NCI-H510A treated with DMSO at 0.1 percent for 48 hours (cell line): ENCODE results near the gene CDH26.
A peak's percentile ranks its signal among the peaks of the same experiment; 100 is the strongest.

Experiments
- DNase-seq: peaks from one replicate; lab custom pipeline; 2025; lab: John Stamatoyannopoulos, UW

The CDH26 gene

GRCh38 chr20:59985864-59986263 lies 27.6 kb downstream of the CDH26 start:
- no peak for DNase-seq

- DNase-seq, result no peak
These were observed 28.9 kb downstream of the CDH26 start for GRCh38 chr20:59987135-59987534.

DNA sequence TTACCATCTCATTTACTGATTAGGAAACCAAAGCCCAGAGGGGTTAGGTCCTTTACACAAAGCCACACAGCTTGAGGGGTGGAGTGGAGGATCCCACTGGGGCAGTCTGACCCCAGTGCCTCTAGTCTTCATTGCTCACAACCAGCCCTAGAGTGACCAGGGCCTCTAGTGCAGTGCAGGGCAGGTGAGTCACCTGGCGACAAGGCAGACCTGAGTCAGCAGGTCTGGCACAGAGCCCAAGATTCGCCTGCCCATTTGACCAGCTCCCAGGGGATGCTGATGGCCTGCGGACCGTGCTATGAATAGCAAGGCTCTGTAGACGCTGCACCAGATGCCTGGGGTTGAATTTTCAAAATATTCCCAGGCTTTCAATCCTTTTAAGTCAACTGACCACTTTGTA lies 29.9 kb downstream of the CDH26 start:
- DNase-seq, result peak; percentile 57

DNA sequence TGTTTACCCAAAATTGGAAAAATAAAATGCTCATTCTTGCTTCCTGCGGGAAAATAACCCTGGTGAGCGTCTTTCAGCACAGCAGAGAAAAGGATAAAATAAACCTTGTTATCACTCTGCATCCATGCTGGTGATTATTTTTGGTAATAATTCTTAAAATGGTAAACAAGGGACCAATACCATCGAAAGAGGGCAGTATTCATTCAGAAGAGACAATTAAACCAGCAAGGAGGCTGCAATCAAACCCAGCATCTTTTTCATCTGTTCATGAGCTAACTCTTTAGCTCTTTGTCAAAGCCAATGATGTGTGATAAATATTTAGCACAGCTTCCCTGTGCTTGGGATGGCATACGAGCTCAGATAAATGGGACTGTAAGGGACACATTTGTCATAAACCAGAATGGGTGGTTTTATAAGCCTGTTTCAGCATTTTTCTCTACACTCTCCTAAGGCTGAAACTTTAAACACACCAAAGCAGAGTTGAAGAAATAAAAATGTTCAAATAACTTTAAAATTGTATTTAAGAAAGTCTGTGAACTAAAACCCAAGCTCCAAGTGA lies 34.4 kb downstream of the CDH26 start:
- DNase-seq, result no peak

- no peak for DNase-seq
These were observed 35.7 kb downstream of the CDH26 start for GRCh38 chr20:59993736-59994430.

DNA sequence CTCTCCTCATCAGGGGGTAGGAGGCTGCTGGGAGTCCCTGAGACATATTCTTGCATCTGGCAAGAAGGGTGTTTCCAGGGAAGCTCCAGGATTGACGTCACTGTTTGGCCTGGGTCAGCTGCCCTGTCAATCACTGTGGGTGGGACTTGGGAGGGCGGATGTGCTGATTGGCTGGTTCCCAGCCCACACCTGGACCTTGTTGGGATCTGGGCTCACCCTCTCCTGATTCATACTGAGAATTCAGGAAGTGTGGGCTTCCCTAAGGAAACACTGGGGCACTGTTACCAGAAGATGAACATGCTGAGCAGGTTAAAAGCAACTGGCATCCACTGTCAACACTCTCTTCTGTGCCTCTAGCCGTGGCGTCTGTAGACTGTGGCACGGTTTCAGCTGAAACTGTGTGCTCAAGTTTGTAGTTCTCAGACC lies 36.5 kb downstream of the CDH26 start:
- DNase-seq, result peak; percentile 12

DNA sequence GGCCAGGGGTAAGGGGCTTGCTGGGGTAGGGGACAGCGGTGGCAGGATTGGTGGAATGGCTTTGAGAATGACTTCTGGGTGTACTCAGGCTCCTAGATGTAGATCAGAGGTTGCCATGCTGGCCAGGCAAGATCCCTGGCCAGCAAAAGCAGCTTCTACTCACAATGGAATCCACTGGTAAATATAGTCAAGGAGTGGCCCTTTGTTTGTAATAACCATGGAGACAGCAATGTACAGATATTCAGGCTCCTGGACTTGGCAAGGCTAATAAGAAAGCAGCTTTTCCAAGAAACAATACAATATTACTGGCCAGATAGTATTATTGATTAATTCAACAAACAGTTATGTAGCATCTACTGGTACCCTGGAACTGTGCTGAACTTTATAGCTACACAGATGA lies 37.9 kb downstream of the CDH26 start:
- no peak for DNase-seq

DNA sequence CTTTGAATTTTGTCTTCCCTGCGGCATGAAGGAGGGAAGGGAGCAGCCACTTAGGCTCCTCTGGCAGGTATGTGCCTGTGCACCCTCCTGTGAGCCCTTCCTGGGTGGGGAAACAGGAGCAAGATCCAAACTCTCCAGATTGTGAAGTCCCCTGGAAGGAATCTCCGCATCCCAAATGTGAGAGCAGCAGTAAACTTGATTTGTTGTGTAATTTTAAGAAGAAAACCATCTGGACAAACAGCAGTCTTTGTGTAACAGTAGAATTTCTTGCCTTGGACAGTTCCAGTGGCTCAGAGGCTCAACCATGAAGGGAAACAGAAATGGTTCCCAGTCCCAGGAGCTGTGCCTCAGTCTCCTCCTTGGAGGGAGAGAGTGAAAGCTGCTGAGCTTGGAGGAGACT lies 39.7 kb downstream of the CDH26 start:
- no peak for DNase-seq

GRCh38 chr20:59999502-59999901 lies 41.3 kb downstream of the CDH26 start:
- DNase-seq, result no peak

- DNase-seq, result peak; percentile 10
These were observed 42.2 kb downstream of the CDH26 start for GRCh38 chr20:60000271-60001042.

DNA sequence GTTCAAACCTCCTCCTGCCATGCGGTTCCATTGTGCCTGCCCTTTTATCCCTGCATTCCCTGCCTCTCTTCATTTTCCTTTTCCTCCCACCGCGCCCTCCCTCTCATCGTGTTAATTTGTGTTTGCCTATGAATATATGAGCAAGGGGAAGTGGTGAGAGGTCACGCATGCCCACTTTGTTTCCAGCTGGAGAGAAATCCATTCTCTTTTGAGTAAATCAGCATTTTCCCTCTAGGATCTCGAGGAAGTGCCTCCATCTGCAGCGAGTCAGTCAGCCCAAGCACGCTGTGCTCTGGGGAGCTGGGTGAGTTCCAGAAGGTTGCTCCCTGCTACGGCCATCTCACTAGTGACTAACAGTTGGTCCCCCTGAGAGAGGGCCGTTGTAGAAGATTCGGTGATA lies 42.9 kb downstream of the CDH26 start:
- DNase-seq, result no peak

- DNase-seq, result no peak
These were observed 45.6 kb downstream of the CDH26 start for GRCh38 chr20:60003776-60004175.

GRCh38 chr20:60006261-60006660 lies 48.0 kb downstream of the CDH26 start:
- no peak for DNase-seq

DNA sequence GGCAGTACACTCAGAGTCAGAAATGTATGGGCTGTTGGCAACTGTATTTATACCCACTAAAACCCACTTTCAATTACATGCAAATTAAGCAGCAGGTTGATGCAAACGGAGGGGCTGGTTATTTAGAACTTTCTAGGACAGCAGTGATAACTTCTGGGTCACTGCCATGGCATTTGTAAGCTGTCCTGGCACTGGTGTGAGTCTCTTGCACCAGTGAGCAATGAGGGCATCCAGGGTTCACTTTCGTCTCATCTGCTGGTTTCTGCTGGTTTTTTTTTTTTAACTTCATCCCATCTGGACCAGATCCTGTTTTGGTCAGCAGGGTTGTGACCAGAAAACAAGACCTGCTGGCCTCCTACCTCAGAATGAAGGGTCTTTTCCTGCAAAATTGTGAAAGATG lies 49.2 kb downstream of the CDH26 start:
- DNase-seq, result no peak

GRCh38 chr20:60008130-60008808 lies 50.0 kb downstream of the CDH26 start:
- no peak for DNase-seq

- DNase-seq, result no peak
These were observed 51.1 kb downstream of the CDH26 start for GRCh38 chr20:60009318-60009717.

GRCh38 chr20:60009826-60010616 lies 51.8 kb downstream of the CDH26 start:
- no peak for DNase-seq

DNA sequence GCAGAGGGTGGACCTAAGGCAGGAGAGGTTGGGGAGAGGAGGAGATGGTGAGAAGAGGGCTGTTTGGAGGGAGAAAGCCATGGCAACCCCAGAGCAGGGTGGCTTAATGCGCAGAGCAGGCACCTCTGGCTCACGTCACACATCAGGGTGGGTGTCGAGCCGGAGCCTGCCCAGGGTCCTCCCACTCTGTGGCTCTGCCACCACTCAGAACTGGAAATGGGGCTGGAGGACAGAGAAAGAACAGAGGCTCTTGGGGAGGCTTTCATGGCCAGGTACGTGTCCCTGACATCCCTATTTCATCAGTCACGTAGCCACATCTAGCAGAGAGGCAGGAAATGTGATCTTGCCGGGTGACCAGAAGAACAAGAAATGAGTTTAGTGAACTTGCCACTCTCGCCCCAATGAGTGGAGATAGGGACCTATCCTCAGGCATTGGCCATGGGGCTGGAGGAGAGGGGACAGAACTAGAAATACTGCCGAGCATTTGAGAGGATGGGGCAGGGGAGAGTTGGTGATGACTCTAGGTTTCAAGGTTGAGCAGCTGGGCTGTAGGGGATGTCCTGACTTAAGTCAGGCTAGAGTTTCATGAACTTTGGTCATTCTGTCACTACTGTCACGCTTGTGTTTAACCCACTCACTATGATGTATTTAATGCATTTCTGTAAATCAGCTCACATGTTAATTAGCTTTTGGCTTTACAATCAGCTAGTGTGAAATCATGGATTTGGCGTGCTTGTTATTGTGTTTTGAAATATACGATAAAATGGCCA lies 52.7 kb downstream of the CDH26 start:
- DNase-seq, result no peak

GRCh38 chr20:60011512-60012507 lies 53.6 kb downstream of the CDH26 start:
- peak; percentile 35 for DNase-seq
